GM12801 (cell line): ENCODE measurements around the gene EFCAB5.

ENCODE experiments used
- CTCF ChIP-seq: IDR thresholded peaks from one replicate; pipeline ENCODE4 v1.5.1; 2011; ENCODE audit warnings: control low read depth; ENCODE audit not compliant: insufficient read length; ENCODE audit errors: extremely low read depth

The EFCAB5 gene

GRCh38 chr17:29949696-29950095 lies 8.3 kb downstream of the EFCAB5 start:
- TF ChIP-seq CTCF, result no peak

- TF ChIP-seq CTCF, result no peak
Measured at GRCh38 chr17:29954405-29954804, 13.0 kb downstream of the EFCAB5 start.

GRCh38 chr17:29956225-29956624 lies 14.8 kb downstream of the EFCAB5 start:
- no peak for TF ChIP-seq CTCF

GRCh38 chr17:29958947-29959657 lies 17.7 kb downstream of the EFCAB5 start:
- TF ChIP-seq CTCF, result no peak

GRCh38 chr17:29959658-29960337 lies 18.4 kb downstream of the EFCAB5 start:
- TF ChIP-seq CTCF, result no peak

- TF ChIP-seq CTCF, result no peak
Measured at GRCh38 chr17:29962656-29963055, 21.2 kb downstream of the EFCAB5 start.

GRCh38 chr17:29968271-29968670 lies 26.8 kb downstream of the EFCAB5 start:
- no peak for TF ChIP-seq CTCF
